Lung microvascular endothelial cell (primary cell): ENCODE measurements around the gene CFAP91. TPM values are rescaled to one million over a fixed set of nuclear protein-coding genes. Genes with fewer than 3 reads are reported as not detected.

Experiments used
- DNase-seq, 2 donors: peaks; one replicate each; pipeline versions ENCODE4 v3.0.0 to v3.0.0-alpha.2; 2010; ENCODE audit warnings: low read depth in 2 of 2
- total RNA-seq: library from RNA; depleted of rRNA; stranded (reverse); fragments of >200 nt; gene quantifications from 2 replicates; pipeline ENCODE4 v1.2.1, GENCODE V29; 2014

CFAP91 gene
- total RNA-seq: 0.22 TPM in 1 of 2 replicates, not detected in the other

DNA sequence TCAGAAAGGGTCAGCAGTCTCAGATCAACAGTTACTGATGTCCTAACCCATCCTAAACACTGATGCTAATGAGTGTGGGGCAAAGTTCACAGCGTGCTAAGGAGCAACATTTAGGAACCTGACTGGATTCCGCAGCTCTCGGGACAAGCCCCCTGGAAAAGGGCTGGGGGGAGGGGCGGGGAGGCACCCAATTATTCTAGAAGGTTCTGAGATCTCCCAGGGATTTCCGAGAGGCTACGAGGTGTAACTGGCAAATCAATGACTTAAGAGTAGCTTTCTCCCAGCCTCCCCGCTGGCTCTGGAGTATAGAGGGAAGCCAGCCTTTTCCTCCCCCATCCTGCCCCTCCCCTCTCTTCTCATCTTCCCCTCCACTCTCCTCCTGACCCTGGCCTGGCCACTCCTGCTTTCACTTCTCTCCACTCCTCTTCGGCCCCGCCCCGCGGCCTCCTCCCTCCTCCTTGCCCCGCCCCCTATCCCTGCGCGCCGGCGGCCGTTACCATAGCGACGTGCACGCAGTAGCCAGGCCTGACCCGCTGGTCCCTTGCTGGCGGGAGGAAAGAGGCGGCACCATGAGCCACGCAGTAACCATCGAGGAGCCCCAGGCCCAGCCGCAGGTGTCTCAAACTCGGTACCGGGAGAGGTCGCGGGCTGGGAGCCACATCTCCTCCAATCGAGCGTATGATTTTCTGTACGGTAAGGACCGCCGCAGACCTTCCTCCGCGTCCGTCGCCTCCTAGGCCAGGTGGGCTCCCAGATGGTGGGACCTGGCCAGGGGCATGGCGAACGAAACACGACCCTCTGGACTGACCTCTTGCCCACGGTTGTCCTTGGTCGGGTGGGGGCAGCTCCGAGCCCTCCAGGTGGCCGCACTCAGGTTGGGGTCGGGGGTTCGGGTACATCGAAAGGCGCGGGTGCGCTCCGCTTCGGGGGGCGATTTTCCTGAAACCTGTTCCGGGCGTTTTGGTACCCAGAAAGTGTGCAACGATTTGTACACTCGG is at the start of gene CFAP91:
Gene CFAP91 (plus strand): TSS at position 493 of the 998 bp plus-strand sequence. CDS start 77 bp downstream, at position 570.
- DNase-seq: peak; percentile 57 to 88

DNA sequence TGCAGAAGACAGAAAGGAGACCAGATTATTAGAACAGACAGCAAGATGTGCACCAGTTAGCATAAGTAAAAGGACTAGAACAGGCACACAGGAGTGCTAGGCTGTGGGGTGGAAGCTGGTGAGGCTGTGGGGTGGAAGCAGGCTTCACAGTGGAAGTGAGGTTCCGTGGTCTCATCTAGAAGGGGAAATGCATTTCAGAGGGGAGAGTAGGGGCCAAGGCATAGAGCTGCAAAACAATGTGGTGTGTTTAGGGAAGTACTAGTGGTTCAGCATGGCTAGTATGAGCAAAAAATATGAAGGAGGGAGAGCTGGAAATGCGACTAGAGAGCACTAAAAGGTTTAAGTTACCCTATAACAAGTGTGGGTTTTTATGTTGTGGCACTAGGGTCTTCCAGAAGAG is 48.9 kb upstream of the CFAP91 start:
- DNase-seq: no peak

DNA sequence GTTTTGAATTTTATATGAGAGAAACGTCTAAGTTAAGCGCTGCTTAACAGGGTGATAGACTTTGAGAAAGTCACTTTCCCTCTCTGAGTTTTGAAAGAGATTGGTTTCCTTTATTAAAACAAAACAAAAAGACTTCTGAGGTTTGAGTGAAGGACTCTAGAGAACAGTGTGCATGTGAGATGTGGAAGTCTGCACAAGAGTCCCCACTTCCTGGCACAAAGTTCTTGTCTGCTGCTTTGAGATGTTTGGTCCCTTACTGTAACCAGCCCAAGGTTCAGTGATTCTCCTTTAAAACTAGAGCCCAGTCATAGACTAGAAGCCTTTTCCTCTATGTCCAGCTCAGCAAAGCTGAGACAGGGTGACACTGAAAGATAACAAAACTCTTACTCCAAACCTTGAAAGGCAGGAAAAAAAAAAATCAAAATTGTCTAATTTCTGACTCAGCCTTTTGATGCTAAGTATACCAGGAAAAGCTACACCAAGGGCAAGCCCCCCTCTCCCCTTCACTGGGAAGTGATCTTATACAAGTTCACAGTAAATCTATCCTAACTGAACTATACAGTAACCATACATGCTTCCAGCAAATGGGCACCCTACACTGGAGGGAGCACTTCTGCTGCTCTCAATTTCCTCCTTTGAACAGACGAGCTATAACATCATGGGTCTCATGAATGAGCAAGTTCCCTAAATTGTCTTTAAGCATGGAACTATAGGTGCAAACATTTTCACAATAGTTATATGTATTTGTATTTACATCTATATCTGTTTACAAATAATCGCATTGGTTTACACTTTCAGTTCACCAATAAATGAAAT is 44.7 kb upstream of the CFAP91 start:
- no peak for DNase-seq

DNA sequence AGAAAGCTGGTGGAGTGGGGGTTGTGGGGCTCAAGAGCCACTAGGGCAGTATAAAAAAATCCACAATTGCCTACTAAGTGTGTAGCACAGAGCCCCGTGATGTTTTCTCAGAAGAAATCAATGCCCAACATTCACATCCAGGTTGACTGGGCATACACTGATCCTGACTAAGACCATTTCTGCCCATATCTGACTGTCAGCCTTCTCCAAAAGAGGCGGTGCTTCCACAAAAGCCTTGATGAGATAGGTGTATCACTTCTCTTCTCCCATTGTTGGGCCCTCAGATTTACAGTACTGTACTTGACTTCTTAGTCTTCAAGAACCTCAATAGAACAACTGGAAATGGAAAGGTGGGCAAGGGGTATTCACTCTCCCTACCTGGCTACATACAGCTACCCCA is 43.8 kb upstream of the CFAP91 start:
- DNase-seq: no peak

DNA sequence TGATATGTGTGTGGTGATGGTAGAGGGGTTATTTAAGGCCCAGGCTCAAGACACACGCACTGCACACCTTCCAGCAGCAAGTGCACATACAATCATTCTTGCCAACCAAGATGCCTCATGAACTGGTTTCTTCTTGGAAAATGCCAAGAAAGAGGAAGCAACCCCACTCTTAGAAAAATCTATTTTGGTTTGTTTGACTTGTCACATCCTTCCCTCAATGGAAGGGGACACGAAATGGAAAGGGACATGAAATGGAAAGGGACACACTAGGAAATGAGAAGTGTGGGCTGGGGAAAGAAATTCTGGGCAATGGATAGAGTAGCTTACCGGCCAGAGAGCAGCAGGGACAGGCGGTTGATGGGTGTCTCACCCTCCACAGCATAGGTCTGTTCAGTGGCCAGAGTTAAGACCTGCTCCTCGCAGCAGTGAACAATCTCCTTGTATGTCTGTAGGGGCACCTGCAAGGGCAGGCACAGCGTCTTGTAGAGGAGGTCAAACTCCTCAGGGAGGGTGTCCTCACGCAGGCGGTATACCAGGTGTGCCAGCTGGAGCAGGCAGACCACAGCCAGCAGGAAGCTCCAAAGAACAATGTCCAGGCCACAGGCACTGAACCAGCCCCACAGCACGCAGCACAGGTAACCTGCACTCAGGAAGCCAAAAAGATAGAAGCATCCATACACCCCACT is 43.1 kb upstream of the CFAP91 start:
- no peak for DNase-seq

DNA sequence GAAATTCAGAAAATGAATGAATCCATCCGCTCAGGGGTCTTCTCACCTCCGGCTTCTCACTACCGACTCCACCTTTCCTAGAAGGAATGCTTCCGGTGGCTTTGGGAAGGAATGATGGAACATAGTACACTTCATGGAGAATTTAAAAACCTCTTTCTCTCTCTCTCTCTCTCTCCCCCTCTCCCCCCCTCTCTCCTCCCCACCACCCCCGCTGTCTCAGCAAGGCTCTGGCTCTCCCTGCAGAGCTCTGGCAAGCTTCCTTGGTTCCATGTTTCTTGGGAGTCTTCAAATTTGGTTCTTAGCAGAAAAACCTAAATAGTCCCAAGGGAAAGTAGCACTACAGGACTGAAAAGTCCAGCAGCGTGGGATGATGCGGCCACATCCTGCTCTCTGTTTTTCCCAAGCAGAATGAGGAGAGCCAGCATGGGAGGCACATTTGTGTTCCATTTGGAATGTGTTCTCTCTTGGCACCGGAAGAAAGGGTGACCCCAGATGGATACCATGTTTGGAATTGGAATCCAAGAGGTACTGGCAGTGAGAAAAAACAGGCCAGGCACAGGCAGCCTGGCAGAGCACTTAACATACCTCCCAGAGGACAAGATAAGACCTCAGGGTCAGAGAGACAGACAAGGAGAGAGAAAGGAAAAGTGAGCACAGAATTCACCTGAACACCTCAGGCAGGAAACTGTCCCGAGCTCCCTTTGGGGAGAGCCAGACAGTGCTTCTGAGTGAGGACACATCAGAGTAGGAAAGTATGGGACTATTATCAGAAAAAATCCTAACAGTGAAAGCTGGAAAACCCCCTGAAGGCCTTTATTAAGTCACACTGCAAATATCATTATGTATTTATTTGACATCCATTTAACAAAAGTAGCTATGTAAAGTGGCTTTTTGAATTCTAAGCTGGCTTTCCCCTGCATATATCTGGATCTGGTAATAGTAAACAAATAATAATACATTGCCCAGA is 42.1 kb upstream of the CFAP91 start, which contains the start of gene POPDC2:
Gene POPDC2 (minus strand): TSS at position 116 of the 967 bp plus-strand sequence. CDS start 166 bp downstream, outside the sequence.
- peak in 1 of 2 donors; percentile 75 for DNase-seq

DNA sequence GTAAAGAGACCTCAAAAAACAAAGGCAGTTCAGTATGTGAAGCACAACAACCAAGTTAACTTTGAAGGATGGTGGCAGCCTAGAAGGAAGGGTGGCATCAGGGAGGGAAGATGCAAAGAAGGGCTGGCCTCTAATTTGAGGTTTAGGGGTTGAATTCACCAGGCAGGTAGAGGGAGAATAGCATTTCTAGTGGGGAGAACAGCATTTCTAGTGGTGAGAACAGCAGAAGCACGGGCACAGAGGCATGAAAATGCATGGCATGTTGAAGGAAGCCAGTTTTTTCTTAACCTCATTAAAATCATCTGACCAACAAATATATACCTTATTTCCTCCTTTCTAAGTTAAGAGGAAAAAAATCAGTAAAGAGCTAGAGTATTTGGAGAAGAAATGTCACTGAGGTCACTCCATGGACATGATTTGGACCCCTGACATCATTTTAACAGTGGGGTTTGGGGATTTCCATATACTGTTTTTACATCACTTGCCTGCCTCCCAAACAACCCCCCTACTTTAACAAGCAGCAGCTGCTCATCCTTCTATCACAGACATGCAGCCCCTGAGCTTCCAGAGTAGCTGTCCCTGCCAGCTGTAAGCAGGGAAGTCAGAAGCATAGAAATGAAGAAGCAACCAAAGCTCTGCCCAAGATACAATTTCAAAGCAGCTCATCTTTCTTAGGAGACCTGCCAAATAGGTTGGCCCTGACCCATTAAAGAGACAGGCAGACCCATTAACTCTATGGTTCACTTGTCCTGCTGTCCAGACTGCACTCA is 40.0 kb upstream of the CFAP91 start:
- no peak for DNase-seq

DNA sequence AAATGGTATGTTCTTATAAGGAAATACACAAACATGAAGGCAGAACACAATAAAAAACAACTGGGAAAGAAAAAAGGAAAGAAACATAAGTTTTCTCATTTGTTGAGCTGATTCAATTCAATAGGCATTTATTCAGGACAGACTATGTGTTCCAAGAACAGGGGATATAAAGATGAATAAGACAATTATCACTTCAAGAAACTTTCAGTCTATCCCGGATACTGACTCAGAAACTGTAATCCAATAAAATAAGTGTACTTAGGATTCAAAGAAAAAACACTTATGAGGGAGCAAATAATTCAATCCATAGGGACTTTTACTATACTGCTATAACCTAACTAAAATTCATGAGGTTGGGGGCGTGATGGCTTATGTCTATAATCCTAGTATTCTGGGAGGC is 38.9 kb upstream of the CFAP91 start:
- DNase-seq: no peak

DNA sequence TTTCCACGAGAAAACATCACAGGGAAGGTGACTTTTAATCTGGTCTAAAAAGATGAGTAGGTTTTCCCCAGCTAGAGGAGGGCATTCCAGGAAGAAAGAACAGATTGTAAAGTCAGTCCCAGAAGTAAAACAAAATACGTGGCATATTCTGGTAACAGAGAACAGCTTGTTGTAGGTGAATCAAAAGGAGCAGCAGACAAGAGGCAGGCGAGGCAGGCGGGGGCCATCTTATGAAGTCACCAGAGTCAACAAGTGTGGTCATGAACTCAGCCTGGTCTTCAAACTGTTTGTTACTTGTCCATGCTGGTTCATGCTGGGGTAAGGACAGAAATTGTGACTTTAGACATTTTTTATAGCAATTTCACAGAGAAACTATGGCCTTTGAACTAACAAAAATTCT is 38.5 kb upstream of the CFAP91 start:
- DNase-seq: no peak

DNA sequence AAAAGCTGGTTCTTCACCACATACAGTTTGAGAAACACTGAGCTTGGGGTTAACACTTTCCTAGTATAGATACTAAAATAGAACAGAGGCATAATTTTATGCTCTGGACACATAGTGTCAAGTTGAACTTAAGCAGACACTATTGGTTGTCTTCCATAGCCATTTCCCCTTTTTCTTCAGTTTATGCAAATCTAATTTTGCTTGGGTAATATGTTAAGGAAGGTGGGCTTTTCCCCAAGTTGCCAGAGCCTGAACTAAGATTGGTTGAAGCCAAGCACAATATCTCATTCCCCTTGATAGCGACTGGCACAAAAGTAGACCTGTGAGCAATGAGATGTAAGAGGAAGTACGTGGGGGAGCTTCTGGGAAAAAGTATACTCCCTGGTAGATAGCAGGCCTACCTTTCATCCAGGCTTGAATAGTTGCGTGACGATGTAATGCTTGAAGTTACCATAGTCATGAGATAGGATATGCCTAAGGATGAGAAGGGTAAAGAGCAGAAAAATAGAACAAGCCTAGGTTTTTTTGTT is 37.9 kb upstream of the CFAP91 start:
- DNase-seq: no peak

DNA sequence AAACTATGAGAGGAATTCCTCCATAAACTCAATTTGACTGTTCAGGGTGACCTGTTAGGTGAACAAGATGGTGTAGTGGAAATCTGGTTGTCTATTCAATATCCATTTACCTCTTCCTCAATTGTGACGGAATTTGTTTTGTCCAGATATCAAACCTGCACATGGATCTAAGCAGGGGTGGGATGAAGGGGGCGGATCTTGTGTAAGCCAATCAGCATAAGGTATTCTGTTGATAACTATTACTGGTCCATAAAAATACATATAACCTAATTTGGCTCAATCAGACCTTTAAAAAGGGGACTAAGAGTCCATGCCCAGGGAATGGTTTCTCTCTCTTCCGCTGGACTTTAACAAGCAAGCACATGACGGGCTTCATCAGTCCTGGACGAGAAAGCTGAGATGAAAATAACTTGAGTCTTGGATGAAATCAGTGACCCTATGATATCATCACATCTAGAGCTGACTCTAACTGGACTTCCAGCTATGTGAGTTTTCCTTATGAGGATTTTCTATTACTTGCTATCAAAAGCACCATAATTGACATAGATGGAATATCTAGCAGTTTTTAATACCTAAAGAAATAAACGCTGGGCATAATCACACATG is 36.8 kb upstream of the CFAP91 start:
- DNase-seq: no peak

DNA sequence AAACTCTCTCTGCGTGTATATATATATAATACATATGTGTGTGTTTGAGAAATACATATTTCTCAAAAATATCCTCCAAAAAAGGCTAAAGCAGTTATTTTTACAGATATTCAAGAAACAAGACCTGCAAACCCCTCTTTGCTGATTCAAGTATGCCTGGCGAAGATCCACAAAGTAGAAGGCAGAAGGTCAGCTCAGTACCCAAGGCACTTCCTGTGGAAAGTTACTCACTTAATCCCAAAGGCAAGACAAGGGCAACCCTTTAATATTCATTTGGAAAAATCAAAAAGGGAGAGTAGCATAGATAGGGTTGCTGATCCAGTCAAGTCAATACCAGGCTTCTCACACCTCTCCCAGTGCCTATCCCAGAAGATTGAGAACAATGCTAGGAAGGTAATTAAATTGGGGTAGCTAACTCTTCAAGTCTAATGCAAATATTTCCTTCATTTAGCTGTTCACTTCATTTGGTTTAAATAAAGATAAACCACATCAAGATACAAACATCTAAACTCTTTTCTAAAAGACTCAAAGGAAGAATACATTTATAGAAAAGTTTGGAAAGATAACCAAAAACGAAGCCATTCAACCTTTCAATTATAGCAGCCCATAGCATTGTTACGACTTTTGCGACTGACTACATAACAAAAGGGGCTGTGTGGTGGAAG is 32.8 kb upstream of the CFAP91 start:
- peak; percentile 28 to 51 for DNase-seq

DNA sequence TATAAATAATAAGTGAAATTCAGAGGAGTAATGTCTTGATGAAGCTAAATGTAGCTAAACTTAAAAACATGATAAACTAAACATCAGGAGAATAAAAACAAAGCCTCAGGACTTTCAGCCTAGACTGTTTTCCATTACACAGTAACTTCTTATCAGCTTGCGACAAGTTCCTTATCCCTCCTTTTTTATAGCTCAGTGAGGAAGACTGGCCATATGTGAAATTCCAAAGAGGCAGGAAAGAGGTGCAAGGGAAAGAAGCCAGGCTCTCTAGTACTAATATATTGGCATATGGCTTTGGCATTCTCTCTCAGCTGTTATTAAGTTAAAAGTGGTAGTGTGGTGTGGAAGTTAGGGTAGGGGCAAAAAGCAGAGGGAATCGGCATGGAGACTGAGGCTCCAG is 30.0 kb upstream of the CFAP91 start:
- DNase-seq: no peak

DNA sequence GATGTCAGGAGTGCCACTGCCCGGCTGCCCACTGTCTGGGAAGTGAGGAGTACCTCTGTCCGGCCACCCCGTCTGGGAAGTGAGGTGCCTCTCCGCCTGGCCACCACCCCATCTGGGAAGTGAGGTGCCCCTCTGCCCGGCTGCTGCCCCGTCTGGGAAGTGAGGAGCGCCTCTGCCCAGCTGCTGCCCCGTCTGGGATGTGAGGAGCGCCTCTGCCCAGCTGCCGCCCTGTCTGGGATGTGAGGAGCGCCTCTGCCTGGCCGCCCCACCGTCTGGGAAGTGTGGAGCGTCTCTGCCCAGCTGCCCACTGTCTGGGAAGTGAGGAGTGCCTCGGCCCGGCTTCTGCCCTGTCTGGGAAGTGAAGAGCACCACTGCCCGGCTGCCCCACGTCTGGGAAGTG is 28.9 kb upstream of the CFAP91 start:
- no peak for DNase-seq

DNA sequence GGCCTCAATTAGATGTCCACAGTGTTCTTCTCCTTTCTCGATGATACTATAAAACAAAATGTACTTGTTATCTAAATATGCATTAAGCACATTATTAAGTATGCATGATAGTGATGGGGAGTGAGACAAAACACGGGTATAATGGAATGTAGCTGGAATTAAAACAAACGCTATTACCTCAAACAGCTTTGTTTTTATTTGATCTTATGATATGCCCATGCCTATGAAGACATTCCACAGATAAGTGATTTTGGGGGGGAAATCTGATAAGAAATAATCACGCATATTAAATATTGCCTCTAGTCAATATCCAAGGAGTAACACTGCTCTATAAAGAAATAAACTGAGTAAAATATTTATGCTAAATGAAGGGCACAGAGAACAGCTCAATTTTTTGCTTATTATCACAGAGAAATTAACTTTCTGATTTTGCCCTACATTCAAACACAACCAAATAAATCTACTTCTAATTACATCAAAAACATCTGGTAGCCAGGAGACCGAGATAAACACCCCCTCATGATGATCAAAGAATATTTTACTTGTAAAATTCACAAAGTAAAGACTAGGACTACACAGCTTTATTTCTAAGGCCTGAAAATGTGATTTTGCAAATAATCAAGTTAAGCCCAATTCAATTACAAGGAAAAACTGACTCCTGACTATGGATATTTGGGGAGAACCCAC is 27.5 kb upstream of the CFAP91 start:
- no peak for DNase-seq

DNA sequence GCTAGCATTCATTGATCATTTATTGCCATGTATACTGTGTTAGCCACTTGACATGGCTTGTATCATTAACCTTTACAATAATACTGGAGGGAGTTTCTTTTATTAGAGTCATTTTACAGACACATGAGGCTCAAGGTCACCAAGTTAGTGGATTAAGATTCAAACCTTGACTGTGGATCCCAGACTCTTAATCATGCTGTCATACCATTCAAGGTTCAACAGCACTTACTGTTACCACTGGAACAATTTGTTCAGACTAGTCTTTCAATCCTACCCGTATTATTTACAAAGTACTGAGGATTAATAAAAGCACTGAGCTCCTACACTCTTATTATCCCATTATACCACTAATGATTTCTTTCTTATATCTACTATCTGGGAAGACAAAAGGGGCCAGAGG is 26.8 kb upstream of the CFAP91 start:
- DNase-seq: no peak

DNA sequence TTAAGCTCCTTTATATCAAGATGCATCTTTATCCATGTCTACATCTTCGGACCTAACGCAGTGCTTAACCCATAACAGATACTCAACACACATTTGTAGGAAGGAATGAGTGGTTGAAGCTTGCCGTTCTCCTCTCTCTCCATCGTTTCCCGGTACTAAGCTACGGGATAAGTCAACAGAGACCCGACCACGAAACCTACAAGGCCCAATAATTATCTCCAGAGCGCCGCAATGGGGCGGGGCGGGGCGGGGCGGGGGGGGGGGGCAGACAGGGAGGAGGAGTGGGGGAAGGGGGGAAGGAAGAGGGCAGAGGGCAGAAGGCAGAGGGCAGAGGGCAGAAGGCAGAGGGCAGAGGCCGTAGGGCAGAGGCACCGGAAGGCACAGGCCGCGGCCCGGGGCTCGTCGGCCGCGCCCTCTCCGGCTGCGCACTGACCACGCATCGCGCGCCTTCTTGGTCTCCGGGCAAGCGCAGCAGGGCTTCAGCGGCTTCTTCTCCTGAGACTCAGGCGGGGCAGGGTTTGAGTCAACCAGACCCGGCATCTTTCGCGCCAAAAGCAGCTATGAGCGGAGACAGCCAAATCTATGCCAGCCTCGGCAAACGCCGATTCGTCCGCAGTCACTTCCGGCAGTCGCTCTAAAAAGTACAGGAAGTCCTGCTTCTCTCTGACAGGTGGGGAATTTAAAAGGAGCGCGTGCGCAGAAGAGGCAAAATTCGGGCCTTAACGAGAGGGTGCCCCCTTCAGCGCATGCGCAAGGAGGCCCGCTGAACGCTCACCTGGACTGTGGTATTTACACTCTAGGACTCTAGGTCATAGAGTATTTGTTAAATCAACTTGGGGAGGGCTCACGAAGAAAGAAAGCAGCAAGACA is 25.8 kb upstream of the CFAP91 start, which contains the start of gene COX17:
Gene COX17 (minus strand): TSS at position 636 of the 870 bp plus-strand sequence. CDS start 96 bp downstream, at position 540.
- DNase-seq: peak; percentile 94 to 95
